Neuron (in vitro differentiated cells): Measurements from ENCODE around the gene EGR4.
A peak's percentile ranks its signal among the peaks of the same experiment; 100 is the strongest.

ENCODE experiments used
- H2AFZ ChIP-seq: one replicate; pipeline ENCODE4 v1.6.1; 2013; ENCODE audit warnings: low read depth, mild to moderate bottlenecking, inconsistent platforms, low read length, moderate library complexity
- H3K27me3 ChIP-seq: one replicate; pipeline ENCODE4 v1.6.1; 2013; ENCODE audit warnings: low read length; ENCODE audit not compliant: insufficient read depth
- H3K36me3 ChIP-seq: one replicate; pipeline ENCODE4 v1.6.1; 2013; ENCODE audit warnings: low read length; ENCODE audit not compliant: insufficient read depth
- H3K4me1 ChIP-seq: one replicate; pipeline ENCODE4 v1.6.1; 2013; ENCODE audit warnings: low read length; ENCODE audit not compliant: insufficient read depth
- H3K4me3 ChIP-seq: 2 replicates; pipeline ENCODE4 v1.5.1; 2013; ENCODE audit warnings: mild to moderate bottlenecking, low read length, moderate library complexity
- H3K9me3 ChIP-seq: one replicate; pipeline ENCODE4 v1.6.1; 2013; ENCODE audit warnings: low read length

EGR4 gene

GRCh38 chr2:73284296-73285158 lies 8.8 kb downstream of the EGR4 start, which contains the start of gene FBXO41:
Gene FBXO41, minus strand, starts transcription at chr2:73284478. Its CDS starts 14,848 bp downstream, at chr2:73269630.
- peaks cover 16% of the 10 kb centered on the region for H3K4me1 ChIP-seq
- H3K36me3 ChIP-seq = no peaks in the 10 kb centered on the region
- H3K9me3 ChIP-seq = no peaks in the 10 kb centered on the region
- H3K27me3 ChIP-seq = peaks cover 33% of the 10 kb centered on the region
- peak within 1 kb of the TSS; percentile 98 for H2AFZ ChIP-seq
- peak within 1 kb of the TSS; percentile 80 for H3K4me3 ChIP-seq

- peak overlapping the region; percentile 80 for H3K4me3 ChIP-seq
- H3K27me3 ChIP-seq = peaks cover 25% of the 10 kb centered on the region
- H3K9me3 ChIP-seq = no peaks in the 10 kb centered on the region
- H2AFZ ChIP-seq = peak overlapping the region; percentile 98
- H3K36me3 ChIP-seq = no peaks in the 10 kb centered on the region
- H3K4me1 ChIP-seq = peaks cover 16% of the 10 kb centered on the region
Measured at GRCh38 chr2:73283545-73284295, 9.6 kb downstream of the EGR4 start.

GRCh38 chr2:73282924-73283544 lies 10.3 kb downstream of the EGR4 start:
- Histone ChIP-seq H3K4me1 (peaks cover 16% of the 10 kb centered on the region), H3K4me3 (peak overlapping the region; percentile 80), H3K36me3 (no peaks in the 10 kb centered on the region), H3K9me3 (no peaks in the 10 kb centered on the region), H3K27me3 (peaks cover 19% of the 10 kb centered on the region), H2AFZ (no peak overlapping the region)

GRCh38 chr2:73281244-73281643 lies 12.1 kb downstream of the EGR4 start:
- Histone ChIP-seq H3K27me3 (peaks cover 10% of the 10 kb centered on the region), H2AFZ (no peak overlapping the region), H3K9me3 (no peaks in the 10 kb centered on the region), H3K36me3 (no peaks in the 10 kb centered on the region), H3K4me1 (peaks cover 16% of the 10 kb centered on the region), H3K4me3 (no peak overlapping the region)

GRCh38 chr2:73279852-73280251 lies 13.5 kb downstream of the EGR4 start:
- Histone ChIP-seq H3K27me3 (no peaks in the 10 kb centered on the region), H3K4me1 (peaks cover 13% of the 10 kb centered on the region), H3K9me3 (no peaks in the 10 kb centered on the region), H2AFZ (no peak overlapping the region), H3K36me3 (no peaks in the 10 kb centered on the region), H3K4me3 (no peak overlapping the region)

DNA sequence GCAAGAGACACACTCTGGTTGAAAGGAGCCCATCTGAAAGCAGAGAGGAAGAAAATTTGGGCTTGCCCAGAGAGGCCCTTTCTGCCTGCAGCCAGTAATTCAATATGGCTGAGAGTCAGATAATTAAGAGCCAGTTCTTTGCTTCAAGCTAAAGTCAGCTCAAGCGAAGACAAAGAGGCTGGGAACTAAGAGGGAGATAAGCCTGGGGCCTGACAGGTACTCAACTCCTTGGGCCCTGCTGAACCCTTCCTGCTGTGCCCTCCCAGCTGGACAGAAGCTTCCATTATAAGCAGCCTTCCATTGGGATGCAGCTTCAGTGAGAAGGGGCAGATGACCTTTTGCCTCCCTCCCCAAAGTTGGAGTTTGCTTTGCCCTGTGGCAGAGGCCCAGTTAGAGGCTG lies 21.1 kb downstream of the EGR4 start:
- no peak overlapping the region for H2AFZ ChIP-seq
- H3K27me3 ChIP-seq = no peaks in the 10 kb centered on the region
- no peak overlapping the region for H3K4me3 ChIP-seq
- no peaks in the 10 kb centered on the region for H3K36me3 ChIP-seq
- no peaks in the 10 kb centered on the region for H3K4me1 ChIP-seq
- H3K9me3 ChIP-seq = no peaks in the 10 kb centered on the region

DNA sequence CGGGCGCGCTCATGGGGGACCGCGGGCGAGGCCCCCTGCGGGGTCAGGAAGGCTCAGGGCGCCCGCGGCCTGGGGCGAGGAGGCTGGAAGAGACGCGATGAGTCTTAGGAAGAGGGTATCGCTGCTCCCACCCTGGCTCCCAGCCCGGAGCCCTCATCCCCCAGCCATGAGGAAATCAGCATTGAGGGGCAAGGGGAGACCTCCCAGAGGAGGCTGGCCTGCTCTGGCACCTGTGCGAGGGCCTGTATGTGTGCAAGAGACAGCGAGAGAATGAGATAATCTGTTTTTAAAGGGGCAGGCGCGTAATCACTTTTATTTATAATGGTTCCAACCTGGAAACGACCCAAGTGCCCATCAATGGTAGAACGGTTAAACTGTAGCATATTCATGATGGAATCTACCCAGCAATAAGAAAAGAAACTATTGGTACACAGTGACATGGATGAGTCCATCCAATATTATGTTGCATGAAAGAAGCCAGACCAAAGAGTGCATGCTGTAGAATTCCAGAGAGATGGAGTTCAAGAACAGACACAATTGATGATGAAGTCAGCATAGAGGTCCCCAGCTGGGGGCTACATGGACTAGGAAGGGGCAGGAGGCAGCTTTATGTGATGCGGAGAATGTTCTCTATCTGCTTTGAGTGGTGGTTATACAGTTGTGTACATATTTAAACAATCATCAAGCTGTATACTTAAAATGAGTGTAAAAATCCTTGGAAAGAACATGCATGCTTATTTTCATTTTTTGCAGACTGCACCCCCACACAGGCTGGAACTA lies 23.5 kb downstream of the EGR4 start:
- Histone ChIP-seq H3K27me3 (no peaks in the 10 kb centered on the region), H3K4me3 (no peak overlapping the region), H3K9me3 (no peaks in the 10 kb centered on the region), H3K4me1 (no peaks in the 10 kb centered on the region), H3K36me3 (no peaks in the 10 kb centered on the region), H2AFZ (no peak overlapping the region)

- H3K4me3 ChIP-seq = no peak overlapping the region
- H2AFZ ChIP-seq = no peak overlapping the region
- H3K27me3 ChIP-seq = no peaks in the 10 kb centered on the region
- H3K4me1 ChIP-seq = no peaks in the 10 kb centered on the region
- H3K9me3 ChIP-seq = no peaks in the 10 kb centered on the region
- peaks cover under 1% of the 10 kb centered on the region for H3K36me3 ChIP-seq
Measured at GRCh38 chr2:73268830-73269685, 24.3 kb downstream of the EGR4 start.

- Histone ChIP-seq H3K9me3 (no peaks in the 10 kb centered on the region), H3K4me1 (no peaks in the 10 kb centered on the region), H3K27me3 (no peaks in the 10 kb centered on the region), H3K4me3 (no peak overlapping the region), H3K36me3 (peaks cover 2% of the 10 kb centered on the region), H2AFZ (no peak overlapping the region)
Measured at GRCh38 chr2:73268366-73268829, 24.9 kb downstream of the EGR4 start.

GRCh38 chr2:73267008-73267407 lies 26.3 kb downstream of the EGR4 start:
- Histone ChIP-seq H3K4me1 (no peaks in the 10 kb centered on the region), H3K27me3 (no peaks in the 10 kb centered on the region), H3K9me3 (no peaks in the 10 kb centered on the region), H3K4me3 (no peak overlapping the region), H2AFZ (no peak overlapping the region), H3K36me3 (peaks cover 5% of the 10 kb centered on the region)

GRCh38 chr2:73266061-73266901 lies 27.1 kb downstream of the EGR4 start:
- Histone ChIP-seq H3K9me3 (no peaks in the 10 kb centered on the region), H3K27me3 (no peaks in the 10 kb centered on the region), H3K4me1 (no peaks in the 10 kb centered on the region), H3K4me3 (no peak overlapping the region), H3K36me3 (peaks cover 5% of the 10 kb centered on the region), H2AFZ (no peak overlapping the region)
